Lower lobe of right lung (tissue), 2 donors: ENCODE measurements around the gene SSPN. TPM values are rescaled to one million over a fixed set of nuclear protein-coding genes. Genes with fewer than 3 reads are reported as not detected.

ENCODE experiments used
- ATAC-seq, 2 donors: fragments of 200-7000 bp; cut with Tn5 transposase; one replicate each; pipeline ENCODE4 v1.9.1; 2020 to 2022; ENCODE audit warnings: mild to moderate bottlenecking in 2 of 2, moderate library complexity in 2 of 2
- DNase-seq: peaks from one replicate; pipeline ENCODE4 v3.0.0-alpha.2; 2020
- H3K27ac ChIP-seq: fragments of 200-600 bp; one replicate; pipeline ENCODE4 v1.8.0; 2022
- H3K27me3 ChIP-seq: fragments of 200-600 bp; one replicate; pipeline ENCODE4 v1.8.0; 2022; ENCODE audit warnings: low read depth
- H3K36me3 ChIP-seq: fragments of 200-600 bp; one replicate; pipeline ENCODE4 v1.8.0; 2022; ENCODE audit warnings: mild to moderate bottlenecking
- H3K4me1 ChIP-seq: fragments of 200-600 bp; one replicate; pipeline ENCODE4 v1.8.0; 2022
- H3K4me3 ChIP-seq: fragments of 200-600 bp; one replicate; pipeline ENCODE4 v1.8.0; 2022; ENCODE audit warnings: mild to moderate bottlenecking
- H3K9me3 ChIP-seq: fragments of 200-600 bp; one replicate; pipeline ENCODE4 v1.8.0; 2022
- intact Hi-C: fragments of 100-400 bp; cut with DNase I; formaldehyde crosslinking; loops from one replicate; pipeline ENCODE4 v1.11.0; 2022
- total RNA-seq: library from RNA; stranded (reverse); fragmentation: NEBNext Ultra II Directional; extraction: Animal tissue kit (Norgen Biotek cat#: 25700); gene quantifications from one replicate; pipeline ENCODE4 v1.2.1, GENCODE V29; 2021
- TF ChIP-seq, protein P1 (sequence below): fragments of 200-600 bp; IDR thresholded peaks from one replicate; pipeline ENCODE4 v1.8.0; 2022; ENCODE audit warnings: antibody characterized with exemption, mild to moderate bottlenecking
- donor health status: DM: no; HTN: yes; CAD: no; lungs with severe emphysema.

SSPN gene
- total RNA-seq, 1 donor from 2014 or later, result 12.8 TPM

DNA sequence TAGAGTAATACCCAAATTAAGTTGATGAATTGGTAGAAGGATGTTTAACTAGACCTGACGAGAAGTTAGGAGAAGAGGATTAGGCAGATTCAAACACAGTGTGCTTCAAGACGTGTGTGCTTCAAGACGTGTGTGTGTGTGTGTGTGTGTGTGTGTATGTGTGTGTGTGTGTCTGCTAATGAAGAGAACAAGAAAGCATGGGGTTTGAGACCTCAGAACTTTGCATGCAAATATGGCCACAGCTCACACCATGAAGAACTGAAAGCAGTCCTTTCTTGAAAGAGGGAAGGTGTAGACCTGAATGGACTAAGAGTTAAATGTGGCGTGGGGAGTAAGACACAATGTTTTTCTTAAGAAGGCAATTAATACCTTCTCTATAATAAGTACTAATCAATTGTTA is 32.5 kb upstream of the SSPN start:
- no peaks in the 10 kb centered on the region for H3K27me3 ChIP-seq
- no peak overlapping the region for H3K27ac ChIP-seq
- intact Hi-C loops, result no loop called here
- ATAC-seq (no peak), DNase-seq (no peak)
- no peaks in the 10 kb centered on the region for H3K4me1 ChIP-seq
- no peaks in the 10 kb centered on the region for H3K9me3 ChIP-seq
- H3K36me3 ChIP-seq, result no peaks in the 10 kb centered on the region
- TF ChIP-seq, protein P1, sequence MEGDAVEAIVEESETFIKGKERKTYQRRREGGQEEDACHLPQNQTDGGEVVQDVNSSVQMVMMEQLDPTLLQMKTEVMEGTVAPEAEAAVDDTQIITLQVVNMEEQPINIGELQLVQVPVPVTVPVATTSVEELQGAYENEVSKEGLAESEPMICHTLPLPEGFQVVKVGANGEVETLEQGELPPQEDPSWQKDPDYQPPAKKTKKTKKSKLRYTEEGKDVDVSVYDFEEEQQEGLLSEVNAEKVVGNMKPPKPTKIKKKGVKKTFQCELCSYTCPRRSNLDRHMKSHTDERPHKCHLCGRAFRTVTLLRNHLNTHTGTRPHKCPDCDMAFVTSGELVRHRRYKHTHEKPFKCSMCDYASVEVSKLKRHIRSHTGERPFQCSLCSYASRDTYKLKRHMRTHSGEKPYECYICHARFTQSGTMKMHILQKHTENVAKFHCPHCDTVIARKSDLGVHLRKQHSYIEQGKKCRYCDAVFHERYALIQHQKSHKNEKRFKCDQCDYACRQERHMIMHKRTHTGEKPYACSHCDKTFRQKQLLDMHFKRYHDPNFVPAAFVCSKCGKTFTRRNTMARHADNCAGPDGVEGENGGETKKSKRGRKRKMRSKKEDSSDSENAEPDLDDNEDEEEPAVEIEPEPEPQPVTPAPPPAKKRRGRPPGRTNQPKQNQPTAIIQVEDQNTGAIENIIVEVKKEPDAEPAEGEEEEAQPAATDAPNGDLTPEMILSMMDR, result no peak
- H3K4me3 ChIP-seq, result no peak overlapping the region

DNA sequence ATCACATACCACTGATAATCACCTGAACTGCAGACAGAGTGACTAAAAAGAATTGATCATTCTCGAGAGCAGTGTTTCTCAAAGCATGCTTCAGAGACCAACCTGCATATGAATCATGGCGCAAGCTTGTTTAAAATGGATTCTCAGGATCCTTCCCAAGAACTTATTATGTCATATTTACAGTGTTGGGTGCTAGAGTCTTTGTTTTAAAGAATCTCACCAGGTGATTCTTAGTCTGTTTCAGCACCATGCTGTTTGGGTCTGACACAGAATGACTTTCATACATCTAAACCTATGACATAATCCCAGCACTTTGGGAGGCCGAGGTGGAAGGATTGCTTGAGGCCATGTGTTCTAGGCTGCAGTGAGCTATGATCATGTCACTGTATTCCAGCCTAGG is 31.3 kb upstream of the SSPN start:
- Histone ChIP-seq H3K4me3 (no peak overlapping the region), H3K27me3 (no peaks in the 10 kb centered on the region), H3K9me3 (no peaks in the 10 kb centered on the region), H3K4me1 (no peaks in the 10 kb centered on the region), H3K36me3 (no peaks in the 10 kb centered on the region), H3K27ac (no peak overlapping the region)
- DNase-seq (no peak), ATAC-seq (no peak)
- TF ChIP-seq, protein P1, result no peak
- intact Hi-C loops, result no loop called here

DNA sequence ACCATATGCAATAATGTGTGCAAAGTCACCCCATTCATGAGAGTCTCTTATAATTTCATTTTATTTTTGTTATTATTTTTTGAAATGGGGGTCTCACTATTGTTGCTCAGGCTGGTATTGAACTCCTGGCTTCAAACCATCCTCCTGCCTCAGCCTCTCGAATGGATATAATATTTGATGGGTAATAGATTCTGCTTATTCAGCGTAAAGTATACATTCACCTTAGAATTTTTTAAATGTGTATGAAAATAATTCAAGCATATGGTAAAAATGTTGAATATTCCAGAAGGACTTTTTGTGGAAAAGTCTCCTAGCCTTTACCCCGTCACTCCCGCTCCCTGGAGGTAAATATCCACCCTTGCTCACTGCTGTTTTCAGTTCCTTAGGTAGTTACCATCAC is 23.4 kb upstream of the SSPN start:
- Histone ChIP-seq H3K4me1 (no peaks in the 10 kb centered on the region), H3K4me3 (no peak overlapping the region), H3K9me3 (no peaks in the 10 kb centered on the region), H3K36me3 (no peaks in the 10 kb centered on the region), H3K27me3 (no peaks in the 10 kb centered on the region), H3K27ac (no peak overlapping the region)
- DNase-seq, result no peak
- ATAC-seq, result no peak
- TF ChIP-seq, protein P1, result no peak
- intact Hi-C loops, result no loop called here

DNA sequence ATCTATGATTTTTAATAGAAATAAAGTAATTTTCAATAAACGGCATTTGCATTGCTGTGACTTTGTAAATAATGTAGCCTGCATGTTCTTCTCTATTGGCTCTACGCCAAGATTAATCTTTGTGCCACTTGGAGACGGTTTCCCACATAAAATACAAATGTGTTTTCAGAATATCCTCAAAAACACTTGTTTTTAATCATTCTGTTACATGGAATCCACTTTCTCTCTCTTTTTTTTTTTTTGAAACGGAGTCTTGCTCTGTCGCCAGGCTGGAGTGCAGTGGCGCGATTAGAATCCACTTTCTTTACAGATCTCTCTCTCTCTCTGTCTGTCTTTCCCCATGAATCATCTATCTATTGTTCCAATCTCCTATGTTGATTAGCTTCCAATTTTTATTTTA is 22.8 kb upstream of the SSPN start:
- intact Hi-C loops, result no loop called here
- H3K4me1 ChIP-seq, result no peaks in the 10 kb centered on the region
- ATAC-seq (no peak), DNase-seq (no peak)
- H3K4me3 ChIP-seq, result no peak overlapping the region
- H3K36me3 ChIP-seq, result no peaks in the 10 kb centered on the region
- H3K27me3 ChIP-seq, result no peaks in the 10 kb centered on the region
- H3K27ac ChIP-seq, result no peak overlapping the region
- no peaks in the 10 kb centered on the region for H3K9me3 ChIP-seq
- TF ChIP-seq, protein P1, result no peak

DNA sequence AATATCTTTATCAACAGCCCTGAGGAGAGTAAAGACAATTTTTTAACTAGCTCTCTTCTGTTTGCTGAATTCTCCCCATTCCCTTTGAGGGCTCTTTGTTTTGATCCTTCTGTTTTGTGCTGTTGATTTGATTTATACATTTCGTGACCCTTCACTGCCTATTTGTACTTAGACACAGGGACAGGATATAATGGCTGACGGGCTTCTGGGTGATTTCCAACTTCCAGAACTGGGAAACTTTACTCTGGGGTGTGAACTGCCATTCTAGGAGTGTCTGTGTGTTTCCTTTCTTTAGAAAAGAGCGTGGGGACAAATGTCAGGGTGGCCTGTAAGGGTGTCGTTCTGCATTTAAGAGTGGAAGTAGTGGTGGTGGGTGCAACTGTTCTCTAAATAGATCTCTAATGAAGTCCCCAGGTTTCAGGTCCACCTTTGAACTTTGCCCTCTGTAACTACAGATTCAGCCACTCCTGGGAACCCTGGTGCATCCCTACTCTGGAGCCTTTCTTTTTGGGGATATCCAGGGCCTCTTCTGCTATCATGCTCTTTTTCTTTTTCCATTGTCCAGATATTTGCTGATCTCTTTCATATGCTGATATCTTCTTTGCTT is 22.3 kb upstream of the SSPN start:
- no peaks in the 10 kb centered on the region for H3K9me3 ChIP-seq
- no peak overlapping the region for H3K4me3 ChIP-seq
- DNase-seq (no peak), ATAC-seq (no peak)
- H3K4me1 ChIP-seq, result no peaks in the 10 kb centered on the region
- H3K36me3 ChIP-seq, result no peaks in the 10 kb centered on the region
- intact Hi-C loops, result no loop called here
- no peak overlapping the region for H3K27ac ChIP-seq
- TF ChIP-seq, protein P1, result no peak
- H3K27me3 ChIP-seq, result no peaks in the 10 kb centered on the region
